K562 (cell line): ENCODE results near the gene HOXA13. TPM values are rescaled to one million over a fixed set of nuclear protein-coding genes. Genes with fewer than 3 reads are reported as not detected.

Experiments used
- ATAC-seq: fragments of 200-7000 bp; cut with Tn5 transposase; 3 replicates; pipeline ENCODE4 v1.9.1; 2020; ENCODE audit warnings: moderate library complexity
- BruUV-seq: library from RNA; stranded (reverse); fragments of 400-500 nt; replicated peaks from 2 replicates; lab custom pipeline; 2021; lab: Mats Ljungman, UMichigan
- CTCF ChIA-PET: fragments of 300-600 bp; formaldehyde crosslinking; extraction: SDS; loops from one replicate; lab custom pipeline; 2021; ENCODE audit warnings: low intra/inter-chr PET ratio; lab: Yijun Ruan, JAX
- POLR2A ChIA-PET: fragments of 300-600, 350-650 bp; sonication (Branson Sonifier 250); formaldehyde crosslinking; extraction: SDS; loops from one replicate; lab custom pipeline; 2021; ENCODE audit warnings: antibody characterized with exemption, inconsistent platforms; lab: Yijun Ruan, JAX
- DNase-seq, 4 experiments: peaks; one replicate each; pipeline versions ENCODE4 v3.0.0 to v3.0.0-alpha.2; 2011 to 2018; ENCODE audit warnings: low spot score in 3 of 4, mixed read lengths in 3 of 4; ENCODE audit errors: extremely low read depth in 1 of 4
- FAIRE-seq: peaks from 2 replicates; lab custom pipeline; 2011; peaks lifted over from hg19 to GRCh38; lab: Jason Lieb, UNC
- H2AFZ ChIP-seq: 2 replicates; pipeline ENCODE4 v1.6.0; 2011; ENCODE audit warnings: low read depth, low read length, control low read depth, inconsistent platforms
- H3K27ac ChIP-seq: fragments of 200-600 bp; 3 replicates; pipeline ENCODE4 v1.8.0; 2011; ENCODE audit warnings: low read depth, mild to moderate bottlenecking, control low read depth, inconsistent platforms, low read length, moderate library complexity, mixed read lengths; ENCODE audit errors: extremely low read depth
- H3K27me3 ChIP-seq, 2 experiments: fragments of 300-600 bp in 1 of 2; 2 replicates in 1 of 2; 3 replicates in 1 of 2; pipeline versions ENCODE4 v1.6.0 to v1.8.0; 2011; ENCODE audit warnings: inconsistent platforms in 2 of 2, low read length in 2 of 2, mild to moderate bottlenecking in 1 of 2, mixed read lengths in 1 of 2, moderate library complexity in 1 of 2; ENCODE audit not compliant: control insufficient read depth in 2 of 2, insufficient read depth in 2 of 2
- H3K36me3 ChIP-seq: fragments of 300-600 bp; 3 replicates; pipeline ENCODE4 v1.8.0; 2011; ENCODE audit warnings: mild to moderate bottlenecking, low read length, inconsistent platforms; ENCODE audit not compliant: control insufficient read depth, insufficient read depth
- H3K4me1 ChIP-seq, 2 experiments: fragments of 200-600 bp in 1 of 2; replicated peaks in 1 of 2; 2 replicates in 1 of 2; 3 replicates in 1 of 2; pipeline versions ENCODE4 v1.5.1 to v1.8.0; 2011; ENCODE audit warnings: inconsistent platforms in 2 of 2, low read length in 2 of 2, mild to moderate bottlenecking in 1 of 2, mixed read lengths in 1 of 2, moderate library complexity in 1 of 2; ENCODE audit not compliant: control insufficient read depth in 2 of 2, insufficient read depth in 2 of 2
- H3K4me2 ChIP-seq: 2 replicates; pipeline ENCODE4 v1.6.1; 2011; ENCODE audit warnings: low read length, control low read depth, inconsistent platforms, mixed read lengths; ENCODE audit not compliant: insufficient read depth
- H3K4me3 ChIP-seq: fragments of 200-600 bp; sonication (generic), shearing (Covaris generic); 2 replicates; pipeline ENCODE4 v1.5.1; 2016; ENCODE audit warnings: control low read depth, inconsistent platforms
- H3K79me2 ChIP-seq: fragments of 200-600 bp; 3 replicates; pipeline ENCODE4 v1.8.0; 2011; ENCODE audit warnings: low read length, inconsistent platforms; ENCODE audit not compliant: control insufficient read depth, insufficient read depth
- H3K9ac ChIP-seq, 2 experiments: 2 replicates each; pipeline versions ENCODE4 v1.6.0 to v1.6.1; 2011; ENCODE audit warnings: low read depth in 2 of 2, low read length in 2 of 2, control low read depth in 1 of 2, inconsistent platforms in 1 of 2, mild to moderate bottlenecking in 1 of 2, mixed read lengths in 1 of 2; ENCODE audit not compliant: insufficient read depth in 1 of 2
- H3K9me1 ChIP-seq: one replicate; pipeline ENCODE4 v1.6.0; 2011; ENCODE audit warnings: inconsistent platforms, mild to moderate bottlenecking, low read length, moderate library complexity; ENCODE audit not compliant: control insufficient read depth, insufficient read depth
- H3K9me3 ChIP-seq: replicated peaks from 2 replicates; pipeline ENCODE4 v1.5.1; 2011; ENCODE audit warnings: low read depth, low read length, inconsistent platforms; ENCODE audit not compliant: control insufficient read depth, insufficient read depth
- H4K20me1 ChIP-seq: replicated peaks from 2 replicates; pipeline ENCODE4 v1.6.1; 2011; ENCODE audit warnings: low read length, inconsistent platforms, mixed read lengths; ENCODE audit not compliant: control insufficient read depth, insufficient read depth
- DDX20 ChIP-seq: fragments of 450-650 bp; IDR thresholded peaks from 2 replicates; pipeline ENCODE4 v1.6.1; 2016; ENCODE audit warnings: missing genetic modification characterization, low read depth, mild to moderate bottlenecking, missing compliant biosample characterization, moderate library complexity
- MBD2 ChIP-seq: sonication (generic); IDR thresholded peaks from 2 replicates; pipeline ENCODE4 v1.6.1; 2016; ENCODE audit warnings: low read depth, borderline replicate concordance
- REST ChIP-seq, 2 experiments: fragments of 450-650 bp; formaldehyde crosslinking in 1 of 2; IDR thresholded peaks; 2 replicates each; pipeline versions ENCODE4 v1.4.0 to v1.6.1; 2014 to 2020; ENCODE audit warnings: mild to moderate bottlenecking in 2 of 2, borderline replicate concordance in 1 of 2, low read depth in 1 of 2
- whole genome bisulfite sequencing: fragments of 100-300 bp; shearing (Covaris generic); methylation state at CpG from one replicate; pipeline ENCODE4 v1.1.6; 2016; ENCODE audit warnings: low coverage, mixed read lengths; ENCODE audit not compliant: insufficient coverage; ENCODE audit errors: missing lambda C conversion rate; 5-methylcytosine and 5-hydroxymethylcytosine counted together
- in situ Hi-C: fragments of 300-500 bp; cut with MboI; formaldehyde crosslinking; loops from 4 replicates; pipeline ENCODE4 v1.15.0; 2018; ENCODE audit warnings: inconsistent platforms, mixed read lengths
- intact Hi-C: fragments of 100-400 bp; cut with micrococcal nuclease; formaldehyde crosslinking; loops from 2 replicates; pipeline ENCODE4 v1.14.2; 2022
- polyA plus RNA-seq, 8 experiments: library from polyadenylated mRNA; depleted of rRNA in 4 of 8; stranded (reverse) in 5 of 8; unstranded in 3 of 8; fragments of >200 nt; fragmentation: Nextera tagmentation in 2 of 8; fragmentation: Illumina TruSeq in 1 of 8; extraction: Ambion mirVana in 2 of 8; extraction: Trizol in 1 of 8; gene quantifications; 2 replicates each; pipeline versions ENCODE4 v1.2.1 to v1.2.3, GENCODE V29; 2011 to 2014; ENCODE audit warnings: inconsistent platforms in 1 of 8, missing spikeins in 1 of 8
- total RNA-seq, 7 experiments: library from RNA; depleted of rRNA in 6 of 7; stranded (reverse); fragments of >200 nt in 6 of 7; fragmentation: Illumina TruSeq in 2 of 7; extraction: Trizol in 2 of 7; gene quantifications; 2 replicates each; pipeline versions ENCODE4 v1.2.1 to v1.2.3, GENCODE V29; 2011 to 2021; ENCODE audit warnings: low replicate concordance in 1 of 7
- TF ChIP-seq, protein P1 (sequence below): fragments of 450-650 bp; IDR thresholded peaks from 2 replicates; pipeline ENCODE4 v1.6.1; 2014; ENCODE audit warnings: low read depth, mild to moderate bottlenecking, moderate library complexity, borderline replicate concordance
- TF ChIP-seq, protein P2 (sequence below): fragments of 250-450 bp; sonication (Bioruptor Pico); IDR thresholded peaks from 2 replicates; pipeline ENCODE4 v1.4.0; 2020; ENCODE audit warnings: borderline replicate concordance

The HOXA13 gene
- total and polyA plus RNA-seq, 9 of the 15 experiments (the other 6 are each of a cell fraction or from before 2014, with no cell fraction given) = not detected

- TF ChIP-seq, protein P1, sequence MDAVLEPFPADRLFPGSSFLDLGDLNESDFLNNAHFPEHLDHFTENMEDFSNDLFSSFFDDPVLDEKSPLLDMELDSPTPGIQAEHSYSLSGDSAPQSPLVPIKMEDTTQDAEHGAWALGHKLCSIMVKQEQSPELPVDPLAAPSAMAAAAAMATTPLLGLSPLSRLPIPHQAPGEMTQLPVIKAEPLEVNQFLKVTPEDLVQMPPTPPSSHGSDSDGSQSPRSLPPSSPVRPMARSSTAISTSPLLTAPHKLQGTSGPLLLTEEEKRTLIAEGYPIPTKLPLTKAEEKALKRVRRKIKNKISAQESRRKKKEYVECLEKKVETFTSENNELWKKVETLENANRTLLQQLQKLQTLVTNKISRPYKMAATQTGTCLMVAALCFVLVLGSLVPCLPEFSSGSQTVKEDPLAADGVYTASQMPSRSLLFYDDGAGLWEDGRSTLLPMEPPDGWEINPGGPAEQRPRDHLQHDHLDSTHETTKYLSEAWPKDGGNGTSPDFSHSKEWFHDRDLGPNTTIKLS = no peak
- TF ChIP-seq, protein P2, sequence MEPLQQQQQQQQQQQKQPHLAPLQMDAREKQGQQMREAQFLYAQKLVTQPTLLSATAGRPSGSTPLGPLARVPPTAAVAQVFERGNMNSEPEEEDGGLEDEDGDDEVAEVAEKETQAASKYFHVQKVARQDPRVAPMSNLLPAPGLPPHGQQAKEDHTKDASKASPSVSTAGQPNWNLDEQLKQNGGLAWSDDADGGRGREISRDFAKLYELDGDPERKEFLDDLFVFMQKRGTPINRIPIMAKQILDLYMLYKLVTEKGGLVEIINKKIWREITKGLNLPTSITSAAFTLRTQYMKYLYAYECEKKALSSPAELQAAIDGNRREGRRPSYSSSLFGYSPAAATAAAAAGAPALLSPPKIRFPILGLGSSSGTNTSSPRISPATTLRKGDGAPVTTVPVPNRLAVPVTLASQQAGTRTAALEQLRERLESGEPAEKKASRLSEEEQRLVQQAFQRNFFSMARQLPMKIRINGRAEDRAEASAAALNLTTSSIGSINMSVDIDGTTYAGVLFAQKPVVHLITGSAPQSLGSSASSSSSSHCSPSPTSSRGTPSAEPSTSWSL (CRISPR knock-in tag) = no peak
Measured at GRCh38 chr7:27189295-27189996, 10.4 kb downstream of the HOXA13 start (continued).

DNA sequence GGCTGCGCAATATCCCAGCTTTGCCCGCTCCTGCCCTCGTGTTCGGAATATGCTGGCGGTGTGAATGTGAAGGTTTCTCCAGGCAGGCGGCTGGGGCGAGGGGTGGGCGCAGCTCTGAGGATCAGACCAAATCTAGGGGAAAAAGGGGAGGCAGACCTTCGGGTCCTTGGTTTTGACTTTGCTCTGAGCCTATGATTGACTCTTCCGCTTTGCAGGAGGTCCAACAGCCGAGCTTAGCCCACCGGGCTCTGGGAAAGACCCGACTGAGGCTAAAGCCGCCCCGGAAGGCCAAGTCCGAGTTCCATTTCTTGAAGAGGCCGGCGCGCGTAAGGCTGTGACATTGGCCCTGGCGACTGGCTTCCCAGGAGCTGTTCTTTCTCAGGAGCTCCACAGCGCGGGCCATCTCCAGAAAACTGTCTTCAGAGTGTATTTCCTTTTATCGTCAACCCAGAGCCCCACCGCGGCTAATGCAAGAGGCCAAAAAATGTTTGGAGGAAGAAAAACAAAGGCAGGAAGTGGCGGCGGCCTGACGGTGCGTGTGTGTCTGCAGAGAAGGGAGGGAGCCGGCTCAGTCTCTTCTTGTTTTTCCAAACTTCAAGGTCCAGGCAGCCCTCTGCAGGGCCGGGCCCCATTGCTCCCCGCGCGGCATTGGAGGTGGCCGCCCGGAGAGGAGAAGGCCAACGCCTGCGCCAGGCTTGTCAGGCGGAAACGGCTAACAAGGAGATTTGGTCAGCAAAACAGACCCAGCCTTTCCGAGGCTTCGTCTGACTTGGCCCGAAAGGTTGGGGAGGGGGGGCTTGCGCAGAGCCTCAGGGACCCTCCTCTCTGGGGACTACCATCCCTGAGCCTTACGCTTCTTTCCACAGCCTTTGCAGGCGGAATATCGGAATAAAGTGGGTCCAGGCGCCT lies 11.3 kb downstream of the HOXA13 start:
- in situ Hi-C loops = no loop called here
- Histone ChIP-seq H3K79me2 (no peaks in the 10 kb centered on the region), H3K27me3 (peaks cover 49 to 81% of the 10 kb centered on the region in 2 experiments), H3K36me3 (no peaks in the 10 kb centered on the region), H3K9me1 (no peaks in the 10 kb centered on the region), H3K9ac (no peak overlapping the region), H3K4me1 (peaks cover 0 to 30% of the 10 kb centered on the region in 2 experiments; a peak in 2 of 5 replicates), H2AFZ (no peak overlapping the region), H4K20me1 (no peaks in the 10 kb centered on the region), H3K27ac (no peak overlapping the region), H3K4me3 (no peak overlapping the region), H3K9me3 (no peaks in the 10 kb centered on the region), H3K4me2 (no peak overlapping the region)
- FAIRE-seq (no peak), ATAC-seq (no peak), DNase-seq (no peak)
- ChIA-PET CTCF (no interaction called here), POLR2A (interaction anchor here (0.6 to 2.4 kb wide), 2 partner anchors 7 to 14 kb away, joined by 3 to 6 read pairs; no protein-coding TSS in a partner anchor)
- 12% methylated on average over 43 of the region's 49 CpGs for WGBS
- no TSS peak for BruUV-seq
- intact Hi-C loops = no loop called here
- TF ChIP-seq MBD2 (no peak), REST (IDR thresholded peaks at IDR 0.05; ENCODE audit: borderline replicate concordance) (no peak), REST (CRISPR knock-in tag; IDR thresholded peaks at IDR 0.05; ENCODE audit: low read depth) (no peak), DDX20 (tag) (no peak)
